H1 (cell line): ENCODE data around the gene SKP2. TPM values are rescaled to one million over a fixed set of nuclear protein-coding genes. Genes with fewer than 3 reads are reported as not detected.

Source experiments
- CBX5 ChIP-seq: fragments of 300-800, 300-1000 bp; sonication (generic); IDR thresholded peaks from 2 replicates; pipeline ENCODE4 v1.7.1; 2016; ENCODE audit warnings: antibody characterized with exemption, low read length, low read depth
- CHD2 ChIP-seq: IDR thresholded peaks from 2 replicates; pipeline ENCODE4 v1.6.1; 2012; ENCODE audit warnings: low read length, improper control_type of control experiment
- EZH2 ChIP-seq: fragments of 200-600 bp; sonication (generic); IDR thresholded peaks from 2 replicates; pipeline ENCODE4 v1.7.1; 2012; ENCODE audit warnings: low read depth, mild to moderate bottlenecking, moderate library complexity, low read length, inconsistent platforms; ENCODE audit not compliant: severe bottlenecking
- POLR2AphosphoS5 ChIP-seq: IDR thresholded peaks from 2 replicates; pipeline ENCODE4 v1.6.1; 2011; ENCODE audit warnings: low read depth, low read length
- SIN3A ChIP-seq, 2 experiments: IDR thresholded peaks in 1 of 2; conservative IDR thresholded peaks in 1 of 2; 2 replicates each; pipeline ENCODE4 v1.6.1; 2011 to 2012; ENCODE audit warnings: low read length in 2 of 2, improper control_type of control experiment in 1 of 2, low read depth in 1 of 2, mild to moderate bottlenecking in 1 of 2
- SP2 ChIP-seq: IDR thresholded peaks from 2 replicates; pipeline ENCODE4 v1.6.1; 2012; ENCODE audit warnings: mild to moderate bottlenecking, low read length, inconsistent platforms
- TCF12 ChIP-seq: IDR thresholded peaks from 2 replicates; pipeline ENCODE4 v1.6.1; 2011; ENCODE audit warnings: low read depth, mild to moderate bottlenecking, low read length
- USF2 ChIP-seq: IDR thresholded peaks from 2 replicates; pipeline ENCODE4 v1.6.1; 2011; ENCODE audit warnings: low read length, improper control_type of control experiment
- polyA plus RNA-seq, 7 experiments: library from polyadenylated mRNA; depleted of rRNA in 3 of 7; stranded (reverse) in 5 of 7; unstranded in 2 of 7; fragments of >200 nt in 5 of 7; fragments of 200-250 nt in 2 of 7; gene quantifications; 1 replicate in 5 of 7; 2 replicates in 1 of 7; 4 replicates in 1 of 7; pipeline versions ENCODE4 v1.2.1 to v1.2.3, GENCODE V29; 2011 to 2013; ENCODE audit warnings: missing spikeins in 2 of 7, mixed read lengths in 2 of 7
- total RNA-seq: library from RNA; stranded (reverse); fragmentation: NEBNext Ultra II Directional; extraction: Animal tissue kit (Norgen Biotek cat#: 25700); gene quantifications from 2 replicates; pipeline ENCODE4 v1.2.1, GENCODE V29; 2021

The SKP2 gene
- total and polyA plus RNA-seq, 2 of the 8 experiments (the other 6 are each of a cell fraction or from before 2014, with no cell fraction given) = 49.9 to 104 TPM

GRCh38 chr5:36164461-36164860 lies 12.6 kb downstream of the SKP2 start (continued):
- TF ChIP-seq CHD2 = no peak
- TF ChIP-seq EZH2 = no peak
- TF ChIP-seq SP2 = no peak
- TF ChIP-seq TCF12 = no peak
- no peak for TF ChIP-seq SIN3A (conservative IDR thresholded peaks at IDR 0.05 in 1 of 2, IDR thresholded peaks at IDR 0.05 in 1 of 2; ENCODE audit: low read depth in 1 of 2, low read length in 2 of 2)
- TF ChIP-seq CBX5 = no peak
- no peak for TF ChIP-seq USF2
- TF ChIP-seq POLR2AphosphoS5 = no peak
